ENCODE results near the gene PLVAP. TPM values are rescaled to one million over a fixed set of nuclear protein-coding genes. Genes with fewer than 3 reads are reported as not detected.

PLVAP gene
- total and polyA plus RNA-seq, 9 of the 15 experiments (the other 6 are each of a cell fraction or from before 2014, with no cell fraction given) = 0.09 to 0.84 (median 0.51) TPM; not detected in 4

DNA sequence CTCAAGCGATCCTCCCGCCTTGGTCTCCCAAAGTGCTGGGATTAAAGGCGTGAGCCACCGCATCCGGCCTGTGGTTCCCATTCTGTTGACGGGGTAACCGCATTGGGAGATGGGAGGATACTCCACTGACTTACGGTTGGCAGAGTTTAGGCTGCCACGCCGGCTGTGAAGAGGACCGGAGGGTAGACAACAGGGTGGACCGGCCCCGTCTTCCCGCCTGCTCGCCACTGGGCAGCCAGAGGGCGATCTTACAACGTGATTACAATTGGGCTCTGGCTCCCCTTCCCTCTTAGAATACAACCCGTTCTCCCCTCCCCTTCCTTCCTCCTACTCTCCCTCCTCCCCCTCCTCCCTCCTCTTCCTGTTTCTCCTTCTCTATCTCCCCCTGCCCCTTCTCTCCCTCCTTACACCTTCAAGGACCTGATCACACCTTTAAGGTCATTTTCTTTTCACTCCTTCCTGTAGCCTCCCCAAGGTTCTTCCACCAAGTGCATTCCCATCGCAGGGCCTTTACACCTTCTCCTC, 17.8 kb upstream of the PLVAP start (continued):
- TF ChIP-seq HDAC1 (IDR thresholded peaks at IDR 0.05) (peak; percentile 12 to 71; a peak in 1 of 4 replicates), ELK1 (CRISPR knock-in tag; IDR thresholded peaks at IDR 0.05) (no peak), SRSF9 (IDR thresholded peaks at IDR 0.05; ENCODE audit: borderline replicate concordance, low read depth, low read length) (no peak), ZFP1 (CRISPR knock-in tag; IDR thresholded peaks at IDR 0.05) (no peak), MAX (CRISPR knock-in tag; IDR thresholded peaks at IDR 0.05) (peak; percentile 47; the same call in 1 of the 2 replicates), SAFB (IDR thresholded peaks at IDR 0.05; ENCODE audit: borderline replicate concordance, low read depth, low read length) (no peak), ATF4 (CRISPR knock-in tag; IDR thresholded peaks at IDR 0.05) (no peak), CTCFL (IDR thresholded peaks at IDR 0.05; ENCODE audit: borderline replicate concordance, insufficient read depth, low read depth, low read length, poor library complexity, severe bottlenecking) (peak; percentile 62), HDAC3 (IDR thresholded peaks at IDR 0.05; ENCODE audit: borderline replicate concordance, partially characterized antibody) (no peak), EP300 (IDR thresholded peaks at IDR 0.05; ENCODE audit: low read length) (peak; percentile 37; the same call in 1 of the 2 replicates), NRF1 (conservative IDR thresholded peaks at IDR 0.05 in 1 of 2, IDR thresholded peaks at IDR 0.05 in 1 of 2) (no peak), MEF2A (IDR thresholded peaks at IDR 0.05; ENCODE audit: control insufficient read depth, low read depth, low read length) (no peak), SMAD2 (IDR thresholded peaks at IDR 0.05; ENCODE audit: low read depth, low read length) (no peak), CBX1 (IDR thresholded peaks at IDR 0.05; ENCODE audit: low read depth) (peak; percentile 92; the same call in 1 of the 2 replicates), ASH1L (IDR thresholded peaks at IDR 0.05; ENCODE audit: borderline replicate concordance, low read depth, partially characterized antibody) (no peak), SNAPC5 (CRISPR knock-in tag; IDR thresholded peaks at IDR 0.05) (no peak), MAZ (CRISPR knock-in tag; conservative IDR thresholded peaks at IDR 0.05 in 1 of 2, IDR thresholded peaks at IDR 0.05 in 1 of 2) (peak; percentile 41 to 81; a peak in 3 of 4 replicates), PHB2 (IDR thresholded peaks at IDR 0.05; ENCODE audit: low read depth) (peak; percentile 26; the same call in 1 of the 2 replicates)
- TF ChIP-seq, protein P1, sequence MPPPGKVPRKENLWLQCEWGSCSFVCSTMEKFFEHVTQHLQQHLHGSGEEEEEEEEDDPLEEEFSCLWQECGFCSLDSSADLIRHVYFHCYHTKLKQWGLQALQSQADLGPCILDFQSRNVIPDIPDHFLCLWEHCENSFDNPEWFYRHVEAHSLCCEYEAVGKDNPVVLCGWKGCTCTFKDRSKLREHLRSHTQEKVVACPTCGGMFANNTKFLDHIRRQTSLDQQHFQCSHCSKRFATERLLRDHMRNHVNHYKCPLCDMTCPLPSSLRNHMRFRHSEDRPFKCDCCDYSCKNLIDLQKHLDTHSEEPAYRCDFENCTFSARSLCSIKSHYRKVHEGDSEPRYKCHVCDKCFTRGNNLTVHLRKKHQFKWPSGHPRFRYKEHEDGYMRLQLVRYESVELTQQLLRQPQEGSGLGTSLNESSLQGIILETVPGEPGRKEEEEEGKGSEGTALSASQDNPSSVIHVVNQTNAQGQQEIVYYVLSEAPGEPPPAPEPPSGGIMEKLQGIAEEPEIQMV (tag; conservative IDR thresholded peaks at IDR 0.05; ENCODE audit: low read depth) = peak; percentile 81; the same call in 1 of the 2 replicates
- TF ChIP-seq, protein P2, sequence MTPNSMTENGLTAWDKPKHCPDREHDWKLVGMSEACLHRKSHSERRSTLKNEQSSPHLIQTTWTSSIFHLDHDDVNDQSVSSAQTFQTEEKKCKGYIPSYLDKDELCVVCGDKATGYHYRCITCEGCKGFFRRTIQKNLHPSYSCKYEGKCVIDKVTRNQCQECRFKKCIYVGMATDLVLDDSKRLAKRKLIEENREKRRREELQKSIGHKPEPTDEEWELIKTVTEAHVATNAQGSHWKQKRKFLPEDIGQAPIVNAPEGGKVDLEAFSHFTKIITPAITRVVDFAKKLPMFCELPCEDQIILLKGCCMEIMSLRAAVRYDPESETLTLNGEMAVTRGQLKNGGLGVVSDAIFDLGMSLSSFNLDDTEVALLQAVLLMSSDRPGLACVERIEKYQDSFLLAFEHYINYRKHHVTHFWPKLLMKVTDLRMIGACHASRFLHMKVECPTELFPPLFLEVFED (CRISPR knock-in tag; conservative IDR thresholded peaks at IDR 0.05) = peak; percentile 86; the same call in 1 of the 2 replicates

Data from K562 (cell line).